GM19467 (cell line): ENCODE results near the gene PAPSS2.

Source experiments
- ATAC-seq: cut with Tn5 transposase; IDR thresholded peaks from one replicate; pipeline ENCODE4 v1.9.1; 2021; ENCODE audit warnings: mild to moderate bottlenecking, moderate library complexity; ENCODE audit not compliant: unreplicated experiment

Gene PAPSS2

DNA sequence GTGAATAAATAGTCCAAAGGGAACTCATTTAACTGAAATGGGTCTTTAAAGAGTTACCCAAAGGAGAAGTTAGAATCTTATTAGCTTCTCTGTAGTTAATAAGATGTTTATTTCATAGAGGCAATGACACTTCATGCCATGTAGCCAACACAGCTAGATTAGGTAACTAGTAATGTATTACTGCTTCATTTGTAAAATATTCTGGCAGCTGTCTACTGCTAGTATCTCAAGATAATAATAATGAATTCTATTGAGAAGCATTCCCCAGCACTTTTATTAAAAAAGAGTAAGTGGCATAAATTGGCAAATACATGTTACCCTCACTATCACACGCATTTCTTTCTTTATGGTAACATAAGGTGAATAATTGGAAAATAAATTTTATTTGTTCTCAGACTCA is 10.1 kb downstream of the PAPSS2 start:
- no peak for ATAC-seq

DNA sequence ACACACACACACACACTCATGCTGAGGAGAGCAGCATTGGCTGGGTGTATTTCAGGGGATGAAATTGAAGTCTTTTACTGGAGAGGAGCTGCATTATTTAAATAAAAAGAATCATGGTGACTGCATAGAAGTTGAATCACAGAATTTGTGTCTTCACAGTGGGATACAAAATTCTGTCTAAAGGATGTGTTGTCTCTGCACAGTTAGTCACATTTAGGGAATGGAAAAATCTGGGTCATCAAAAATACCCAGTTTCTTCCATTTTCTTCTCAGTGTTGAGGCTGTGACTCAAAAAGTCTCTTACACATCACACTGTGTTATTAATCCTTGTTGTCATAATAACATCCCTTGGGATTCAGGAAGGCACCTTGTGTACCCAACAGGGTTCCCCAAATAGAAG is 10.9 kb downstream of the PAPSS2 start:
- no peak for ATAC-seq

DNA sequence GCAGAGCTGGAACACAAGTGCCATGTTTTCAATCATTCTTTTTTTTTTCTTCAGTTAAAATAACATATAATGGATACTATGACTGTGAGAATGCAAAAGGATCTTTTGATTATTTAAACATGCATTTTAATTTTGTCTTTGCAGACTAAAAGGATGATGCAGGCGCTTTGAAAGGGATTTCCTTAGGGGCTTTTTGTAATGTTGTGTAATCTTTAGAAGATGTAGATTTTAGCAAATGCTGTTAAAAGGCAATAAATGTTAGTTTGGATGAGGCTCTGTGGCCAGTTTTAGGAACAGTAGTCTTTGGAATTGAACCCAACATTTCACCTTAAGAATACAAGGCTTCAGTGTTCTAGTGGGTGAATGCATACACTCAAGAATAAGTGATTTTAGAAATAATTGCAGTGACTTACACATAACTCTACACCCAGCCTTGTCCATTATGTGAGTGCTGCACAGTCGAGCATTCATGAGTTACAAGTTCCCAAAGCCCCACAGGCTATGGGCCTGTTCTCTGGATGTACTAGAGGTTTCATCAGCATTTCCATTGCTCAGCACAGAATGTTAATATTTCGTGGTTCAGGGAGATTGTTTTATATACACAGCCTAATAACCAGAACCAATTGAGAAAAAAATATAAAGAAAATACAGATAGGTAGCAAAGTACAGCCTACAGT is 11.6 kb downstream of the PAPSS2 start:
- no peak for ATAC-seq

DNA sequence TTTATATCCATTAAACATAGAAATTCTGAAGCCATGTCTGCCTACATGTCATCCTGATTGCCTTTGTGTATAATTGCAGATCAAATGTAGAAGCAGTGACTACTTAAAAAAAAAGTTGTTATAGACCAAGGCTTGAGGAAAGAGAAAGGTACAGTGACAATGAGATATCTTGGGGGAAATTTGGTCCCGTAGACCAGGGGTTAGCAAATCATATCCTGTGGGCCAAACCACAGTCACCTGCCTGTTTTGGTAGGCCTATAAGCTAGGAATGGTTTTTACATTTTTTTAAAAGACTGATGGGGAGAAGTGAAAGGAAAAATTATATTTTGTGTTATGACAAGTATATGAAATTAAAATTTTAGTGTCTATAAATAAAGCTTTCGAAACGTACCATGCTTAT is 12.9 kb downstream of the PAPSS2 start:
- ATAC-seq: no peak

DNA sequence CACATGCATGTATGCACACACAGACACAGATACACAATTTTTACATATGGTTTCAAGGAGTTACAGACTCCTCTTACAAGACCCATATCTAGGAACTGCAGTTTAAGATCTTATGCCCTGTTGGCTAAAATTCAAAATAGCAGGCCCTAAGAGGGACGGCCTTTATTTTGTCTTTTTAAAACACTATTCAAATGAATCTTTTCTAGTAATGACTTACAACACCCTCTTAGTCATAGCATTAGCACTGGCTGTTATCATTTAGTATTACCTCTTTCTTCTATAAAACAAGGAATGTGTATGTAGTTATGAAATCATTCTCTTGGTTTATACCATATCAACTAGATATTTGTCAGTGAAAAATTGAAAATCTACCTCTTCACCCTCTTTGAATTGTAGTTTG is 15.3 kb downstream of the PAPSS2 start:
- no peak for ATAC-seq

DNA sequence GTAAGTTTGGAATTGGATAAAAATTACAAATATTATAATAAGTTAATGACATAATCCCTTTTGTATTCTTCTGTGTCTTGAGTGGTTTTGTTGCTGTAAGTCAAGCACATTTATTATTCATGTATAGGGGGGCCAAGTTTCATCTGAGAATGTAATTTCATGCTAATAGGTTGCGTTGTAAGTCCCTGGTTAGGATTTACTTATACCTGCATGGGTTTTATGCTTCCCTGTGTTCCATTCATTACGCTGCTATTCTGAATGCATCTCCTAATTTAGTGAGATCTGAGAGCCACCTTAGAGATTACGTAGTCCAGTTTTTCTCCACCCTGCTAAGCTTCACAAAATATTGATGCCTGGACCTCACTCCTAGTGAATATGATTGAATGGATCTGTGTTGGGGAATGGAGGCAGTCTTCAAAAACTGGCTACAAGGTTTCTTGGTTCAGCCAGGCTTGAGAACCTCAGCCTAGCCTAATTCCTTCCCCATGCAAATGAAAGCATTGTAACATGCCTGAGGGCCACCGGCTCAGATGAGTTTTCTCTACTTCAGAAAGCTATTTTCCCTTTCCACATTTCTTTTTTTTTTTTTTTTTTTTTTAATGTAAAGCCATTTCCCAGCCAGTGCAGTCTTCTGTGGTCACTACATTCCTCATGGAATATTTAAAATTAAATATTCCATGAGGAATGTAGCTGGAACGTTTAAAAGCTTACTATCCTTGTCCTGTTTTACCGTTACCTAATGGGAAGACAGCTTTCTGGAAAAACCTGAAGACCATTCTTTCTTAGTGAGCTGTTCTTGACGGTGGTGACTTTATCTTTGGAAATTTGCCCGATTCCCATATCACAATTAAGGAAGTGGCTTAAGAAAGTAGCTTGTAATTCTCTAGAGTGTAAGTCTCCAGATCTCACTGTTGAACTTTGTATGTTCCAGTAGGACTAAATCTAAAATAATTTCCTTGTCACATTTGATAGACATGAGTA is 16.0 kb downstream of the PAPSS2 start:
- no peak for ATAC-seq

DNA sequence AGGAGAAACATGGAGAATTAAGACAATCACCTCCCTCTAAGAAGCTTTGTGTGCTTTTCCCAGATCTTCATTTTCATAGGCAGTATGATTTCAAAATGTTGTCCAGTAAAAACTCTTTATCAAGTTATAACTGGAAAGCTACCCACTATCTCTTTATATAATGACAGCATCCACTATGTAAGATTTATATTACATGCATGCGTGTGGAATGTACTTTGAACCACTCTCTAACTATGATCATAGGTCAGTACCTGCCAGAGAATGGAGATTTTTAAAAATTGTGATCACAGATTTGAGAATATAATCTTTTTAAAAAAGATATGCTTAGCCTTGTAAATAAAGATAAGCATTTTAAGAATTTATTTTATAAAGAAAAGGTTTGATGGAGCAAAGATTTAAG is 17.9 kb downstream of the PAPSS2 start:
- no peak for ATAC-seq

DNA sequence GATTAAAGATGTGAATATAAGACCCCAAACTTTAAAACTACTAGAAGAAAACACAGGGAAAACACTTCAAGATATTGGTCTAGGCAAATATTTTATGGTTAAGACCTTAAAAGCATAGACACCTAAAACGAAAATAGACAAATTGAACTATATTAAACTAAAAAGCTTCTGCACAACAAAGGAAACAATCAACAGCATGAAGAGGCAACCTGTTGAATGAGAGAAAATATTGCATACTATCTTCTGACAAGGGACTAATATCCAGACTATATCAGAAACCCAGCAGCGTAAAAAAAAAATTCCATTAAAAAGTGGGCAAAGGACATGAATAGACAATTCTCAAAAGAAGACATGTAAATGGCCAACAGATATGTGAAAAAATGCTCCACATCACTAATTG is 18.6 kb downstream of the PAPSS2 start:
- no peak for ATAC-seq

DNA sequence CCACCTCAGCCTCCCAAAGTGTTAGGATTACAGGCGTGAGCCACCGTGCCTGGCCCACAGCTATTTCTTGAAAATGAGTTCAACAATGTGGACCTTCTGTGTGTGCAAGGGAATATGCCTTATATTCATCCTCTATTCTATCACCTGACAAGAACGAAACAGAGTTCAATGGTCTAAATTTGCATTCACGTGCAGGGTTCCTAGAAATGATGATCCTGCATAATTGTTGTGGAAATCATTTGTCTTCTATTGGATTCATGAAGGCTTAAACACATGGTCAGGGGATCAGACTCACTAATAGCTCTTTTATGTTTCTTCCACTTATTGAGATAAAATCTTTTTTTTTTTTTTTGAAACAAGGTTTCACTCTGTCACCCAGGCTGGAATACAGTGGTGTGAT is 23.7 kb downstream of the PAPSS2 start:
- ATAC-seq: no peak

DNA sequence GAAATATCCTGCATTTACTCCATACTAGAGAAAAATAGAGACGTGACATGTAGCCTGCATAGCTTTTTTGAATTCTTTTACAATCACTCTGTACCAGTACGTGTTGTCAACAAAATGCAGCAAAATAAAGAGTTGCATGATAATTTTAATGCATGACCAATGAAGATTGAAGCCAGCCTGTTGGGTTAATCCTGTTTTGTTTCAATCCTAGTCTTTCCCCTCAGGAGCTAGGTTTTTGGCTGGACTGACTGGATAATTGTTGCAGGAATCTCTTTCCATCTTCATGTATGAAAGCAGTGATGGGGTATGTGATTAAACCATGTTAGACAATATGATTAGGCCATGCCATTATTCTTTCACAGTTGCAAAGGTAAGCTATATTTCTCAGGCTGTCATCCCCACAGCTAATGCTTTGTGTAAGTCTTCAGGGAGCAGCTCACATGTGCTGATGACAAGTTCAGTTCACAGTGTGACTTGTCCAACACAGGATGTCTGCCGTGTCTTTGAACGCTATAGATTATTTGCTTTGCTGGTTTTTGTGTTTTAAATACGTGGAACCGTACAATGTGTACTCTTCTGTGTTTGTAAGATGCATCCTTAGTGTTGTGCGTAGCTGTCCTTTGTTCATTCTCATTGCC is 24.4 kb downstream of the PAPSS2 start:
- ATAC-seq: no peak

DNA sequence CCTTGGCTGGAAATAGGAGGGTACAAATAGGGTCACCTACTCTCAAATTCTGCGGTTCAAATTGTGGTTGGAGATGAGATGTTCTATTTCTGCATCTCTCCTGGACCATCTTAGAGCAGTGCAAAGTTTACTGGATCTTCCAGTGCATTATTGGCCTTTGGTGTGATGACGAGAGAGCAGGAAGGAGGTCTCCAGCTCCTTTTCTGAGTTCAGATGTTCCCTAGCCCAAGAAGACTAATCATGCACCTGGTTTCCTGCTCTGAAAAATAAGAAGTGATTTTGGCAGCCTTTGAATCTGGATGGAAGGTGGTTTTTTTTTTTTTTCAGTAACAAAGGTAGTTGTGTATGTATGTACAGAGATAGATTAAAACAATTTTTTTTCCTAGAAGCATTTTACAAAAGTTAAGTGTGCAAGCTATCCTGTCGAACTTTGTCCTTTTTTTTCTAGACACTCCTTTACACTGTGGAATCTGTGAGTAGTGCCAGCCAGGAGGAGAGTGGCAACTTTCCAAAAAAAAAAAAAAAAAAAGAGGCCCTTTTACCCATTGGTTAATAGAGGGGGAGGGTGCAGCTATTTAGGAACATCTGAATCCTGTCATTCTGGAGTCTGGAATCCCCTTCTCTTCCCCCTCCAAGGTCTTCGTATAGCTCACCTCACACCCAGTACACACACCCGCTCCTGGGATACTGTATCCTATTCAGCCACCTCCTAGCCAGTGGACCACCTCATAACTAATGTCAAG is 26.3 kb downstream of the PAPSS2 start:
- no peak for ATAC-seq

DNA sequence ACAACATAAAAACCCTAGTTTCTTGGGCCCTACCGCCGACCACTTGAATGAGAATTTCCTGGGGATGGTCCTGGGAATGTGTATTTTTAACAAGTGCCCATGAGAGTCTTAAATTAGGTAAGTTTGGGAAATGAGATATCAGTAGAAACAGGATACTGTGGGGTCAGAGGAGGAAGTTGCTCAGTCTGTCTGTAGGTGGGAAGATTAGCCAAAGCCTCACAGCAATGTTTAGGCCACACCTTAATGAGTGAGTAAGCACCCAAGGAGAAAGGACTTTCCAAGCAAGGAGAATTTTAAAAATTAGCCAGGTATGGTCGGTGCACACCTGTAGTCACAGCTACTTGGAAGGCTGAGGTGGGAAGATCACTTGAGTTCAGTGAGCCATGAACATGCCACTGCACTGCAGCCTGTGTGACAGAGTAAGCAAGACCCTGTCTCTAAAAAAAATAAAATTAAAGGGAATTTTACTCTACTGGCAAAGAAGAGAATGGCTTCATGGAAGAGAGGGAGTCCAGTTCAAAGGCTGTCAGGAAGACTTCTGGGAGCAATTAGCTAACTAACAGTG is 31.9 kb downstream of the PAPSS2 start:
- ATAC-seq: no peak

DNA sequence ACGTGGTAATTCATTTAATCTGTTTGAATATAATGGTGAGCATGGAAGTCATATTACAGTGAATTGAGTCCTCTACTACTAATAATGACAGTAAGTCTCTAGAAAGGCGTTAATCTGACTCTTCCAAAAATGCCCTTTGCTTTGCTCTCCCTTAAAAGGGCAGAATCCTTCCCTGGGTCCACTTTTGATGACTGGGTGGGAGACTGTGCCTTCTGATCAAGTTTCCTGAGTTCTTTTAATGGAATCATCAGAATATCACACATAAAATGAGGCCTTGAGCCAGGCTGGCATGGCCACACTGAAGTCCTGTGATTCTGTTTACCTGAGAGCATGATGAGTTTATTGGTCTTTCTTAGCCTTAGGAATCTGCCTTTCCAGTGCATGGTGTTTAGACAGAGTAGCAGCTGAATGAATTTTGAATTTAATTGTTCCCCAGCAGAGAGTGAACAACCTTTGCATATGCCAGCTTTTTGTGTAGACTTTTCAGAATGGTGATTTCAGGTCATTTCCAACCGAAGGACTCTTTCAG is 33.3 kb downstream of the PAPSS2 start:
- no peak for ATAC-seq

DNA sequence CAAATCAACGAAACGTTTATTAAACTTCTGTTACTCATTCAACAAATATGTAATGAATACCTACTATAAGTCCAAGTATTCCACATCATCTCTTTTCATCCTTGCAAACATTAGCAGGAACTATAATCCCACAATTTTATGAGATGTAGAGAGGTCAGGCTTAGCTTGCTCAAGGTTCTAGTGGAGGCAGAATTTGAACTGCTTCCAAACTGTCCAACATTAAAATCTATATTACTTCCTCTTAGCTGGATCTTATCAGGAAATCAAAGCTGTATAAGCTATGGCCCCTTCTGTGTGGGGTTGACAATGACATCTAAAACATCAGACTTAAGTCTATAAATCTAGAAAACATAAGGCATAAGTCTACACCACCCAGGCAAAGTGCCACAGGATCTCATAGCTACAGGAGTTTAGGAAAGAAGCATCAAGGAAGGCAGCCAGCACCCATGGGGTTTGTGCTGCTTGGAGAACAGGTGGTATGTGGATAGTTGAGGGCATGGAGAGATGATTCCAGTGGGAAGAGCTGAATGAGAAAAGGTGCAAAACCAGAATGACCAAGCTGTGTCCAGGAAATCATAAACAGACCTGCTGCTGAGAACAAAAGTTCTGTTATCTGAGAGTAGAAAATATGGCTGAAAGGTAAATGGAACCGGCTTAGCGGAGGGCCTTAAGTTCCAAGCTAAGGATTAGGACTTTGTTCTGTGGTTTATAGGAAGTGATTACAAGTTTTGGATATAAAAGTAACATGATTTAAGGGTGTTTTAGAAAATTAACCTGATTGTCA is 34.5 kb downstream of the PAPSS2 start:
- no peak for ATAC-seq

DNA sequence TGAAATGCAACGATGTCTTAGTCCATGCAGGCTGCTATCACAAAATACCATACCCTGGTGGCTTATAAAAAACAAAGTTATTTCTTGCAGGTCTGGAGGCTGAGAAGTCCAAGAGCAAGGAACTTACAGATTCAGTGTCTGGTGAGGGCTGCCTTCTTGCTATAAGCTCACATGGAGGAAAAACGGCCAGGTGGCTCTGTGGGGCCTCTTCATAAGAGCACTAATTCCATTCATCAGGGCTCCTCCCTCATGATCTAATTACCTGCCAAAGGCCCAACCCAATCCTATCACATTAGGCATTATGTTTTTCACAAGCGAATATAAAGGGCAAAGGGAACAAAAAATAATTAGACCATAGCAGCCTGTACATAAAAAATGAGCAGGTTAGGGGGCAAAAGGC is 35.4 kb downstream of the PAPSS2 start:
- no peak for ATAC-seq

DNA sequence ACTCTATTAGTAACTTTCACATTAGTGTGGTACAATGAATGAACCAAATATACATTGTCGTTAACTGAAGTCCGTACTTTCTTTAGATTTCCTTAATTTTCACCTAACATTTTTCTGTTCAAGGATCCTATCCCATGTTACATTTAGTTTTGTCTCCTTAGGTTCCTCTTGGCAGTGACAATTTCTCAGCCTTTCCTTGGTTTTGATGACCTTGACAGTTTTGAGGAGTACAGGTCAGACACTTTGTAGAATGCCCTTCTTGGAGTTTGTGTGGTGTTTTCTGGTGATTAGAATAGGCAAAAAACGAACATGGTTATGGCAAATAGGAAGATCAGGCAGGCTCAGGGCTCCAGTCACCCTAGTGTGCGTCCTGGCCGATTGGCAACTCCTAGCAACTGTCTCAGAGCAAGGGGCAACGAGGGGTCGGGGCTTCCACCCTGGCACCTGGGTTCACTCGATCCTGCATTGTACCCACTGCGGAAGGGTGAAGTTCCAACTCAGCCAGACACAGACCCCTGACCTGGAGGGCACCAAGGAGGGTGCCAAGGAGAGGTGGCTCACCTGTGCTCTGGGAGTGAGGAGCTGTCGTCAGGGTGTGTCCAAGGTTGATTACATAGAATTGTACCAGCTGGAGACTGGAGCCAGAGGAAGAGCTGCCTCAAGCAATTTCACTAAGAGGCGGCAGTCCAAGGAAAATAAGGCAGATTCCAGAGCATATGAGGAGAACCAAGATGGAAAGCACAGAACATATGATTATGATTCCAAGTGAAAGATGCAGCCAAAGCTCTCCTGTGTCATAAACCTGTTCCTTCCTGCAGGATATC is 37.5 kb downstream of the PAPSS2 start:
- ATAC-seq: no peak

DNA sequence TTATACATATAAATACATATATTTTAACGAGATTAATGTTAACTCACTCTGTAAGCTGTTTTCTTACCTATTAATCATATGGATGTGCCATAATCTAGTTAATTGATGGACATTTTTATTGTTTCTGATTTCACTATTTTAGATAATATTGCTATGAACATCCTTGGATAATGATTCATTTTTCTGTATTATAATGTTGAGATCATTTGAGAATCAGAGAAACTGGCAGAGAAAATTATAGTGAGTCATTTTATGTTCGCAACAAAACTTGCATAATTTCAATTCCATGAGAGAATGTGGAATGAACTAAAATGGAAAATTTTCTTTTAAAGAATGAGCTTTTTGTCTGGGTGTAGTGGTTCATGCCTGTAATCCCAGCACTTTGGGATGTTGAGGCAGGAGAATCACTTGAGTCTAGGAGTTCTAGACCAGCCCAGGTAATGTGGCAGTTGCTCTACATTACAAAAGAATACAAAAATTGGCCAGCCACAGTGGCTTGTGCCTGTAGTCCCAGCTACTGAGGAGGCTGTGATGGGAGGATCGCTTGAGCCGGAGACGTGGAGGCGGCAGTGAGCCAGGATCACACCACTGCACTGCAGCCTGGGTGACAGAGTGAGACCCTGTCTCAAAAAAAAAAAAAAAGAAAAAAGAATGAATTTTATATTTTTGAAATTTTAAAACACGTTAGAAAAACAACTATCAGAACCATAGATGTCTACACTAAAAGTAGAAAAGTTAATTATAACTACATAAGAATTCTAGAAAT is 40.5 kb downstream of the PAPSS2 start:
- no peak for ATAC-seq
